HCT116 (cell line): Measurements from ENCODE around the gene FZR1. TPM values are rescaled to one million over a fixed set of nuclear protein-coding genes. Genes with fewer than 3 reads are reported as not detected.

Experiments
- ATAC-seq: fragments of 200-7000 bp; cut with Tn5 transposase; 2 replicates; pipeline ENCODE4 v1.9.1; 2020; ENCODE audit warnings: mild to moderate bottlenecking, moderate library complexity
- BruUV-seq: library from RNA; stranded (reverse); fragments of 400-500 nt; replicated peaks from 2 replicates; lab custom pipeline; 2021; lab: Mats Ljungman, UMichigan
- CTCF ChIA-PET: fragments of 300-600 bp; sonication (Branson Sonifier 250); formaldehyde crosslinking; loops from one replicate; lab custom pipeline; 2021; ENCODE audit warnings: antibody characterized with exemption; lab: Charles Lee
- POLR2A ChIA-PET: fragments of 300-600, 350-600 bp; sonication (Branson Sonifier 250); formaldehyde crosslinking; loops from one replicate; lab custom pipeline; 2021; ENCODE audit warnings: antibody characterized with exemption; lab: Charles Lee
- RAD21 ChIA-PET, 2 experiments: fragments of 300-600 bp; sonication (Branson Sonifier 250); formaldehyde crosslinking; loops; one replicate each; lab custom pipeline; 2023; ENCODE audit warnings: low total read pairs in 2 of 2; ENCODE audit not compliant: uncharacterized antibody in 2 of 2, unreplicated experiment in 2 of 2, low non-redundant PET in 1 of 2; lab: Charles Lee
- DNase-seq: peaks from one replicate; pipeline ENCODE4 v3.0.0-alpha.2; 2010; ENCODE audit warnings: low read depth, low spot score
- H2AFZ ChIP-seq: fragments of 200-600 bp; shearing (Covaris generic), sonication (generic); 2 replicates; pipeline ENCODE4 v1.6.1; 2017; ENCODE audit warnings: low read depth, mixed run types, mixed read lengths, antibody characterized with exemption, low read length; ENCODE audit not compliant: poor library complexity, severe bottlenecking
- H3K27ac ChIP-seq: 2 replicates; pipeline ENCODE4 v1.5.1; 2012; ENCODE audit warnings: low read depth, low read length
- H3K27me3 ChIP-seq: fragments of 200-600 bp; sonication (generic); 2 replicates; pipeline ENCODE4 v1.6.1; 2016; ENCODE audit warnings: mixed run types, low read length, mixed read lengths; ENCODE audit not compliant: insufficient read depth
- H3K36me3 ChIP-seq, 2 experiments: fragments of 200-500 bp in 1 of 2; fragments of 200-600 bp in 1 of 2; sonication (Bioruptor generic) in 1 of 2; sonication (generic) in 1 of 2; 2 replicates each; pipeline versions ENCODE4 v1.5.1 to v1.6.1; 2014 to 2016; ENCODE audit warnings: low read length in 2 of 2, inconsistent platforms in 1 of 2, mixed read lengths in 1 of 2, mixed run types in 1 of 2; ENCODE audit not compliant: insufficient read depth in 2 of 2, control insufficient read depth in 1 of 2
- H3K4me1 ChIP-seq, 2 experiments: fragments of 200-600 bp in 1 of 2; sonication (generic) in 1 of 2; 2 replicates each; pipeline versions ENCODE4 v1.5.1 to v1.6.1; 2012 to 2017; ENCODE audit warnings: low read length in 2 of 2, inconsistent platforms in 1 of 2, mild to moderate bottlenecking in 1 of 2, mixed read lengths in 1 of 2, mixed run types in 1 of 2, moderate library complexity in 1 of 2; ENCODE audit not compliant: insufficient read depth in 2 of 2, control insufficient read depth in 1 of 2
- H3K4me2 ChIP-seq: fragments of 200-600 bp; sonication (generic); 2 replicates; pipeline ENCODE4 v1.6.1; 2017; ENCODE audit warnings: mixed run types, low read length, mixed read lengths
- H3K4me3 ChIP-seq, 2 experiments: fragments of 200-600 bp in 1 of 2; sonication (generic) in 1 of 2; replicated peaks in 1 of 2; 2 replicates each; pipeline ENCODE4 v1.5.1; 2011 to 2016; ENCODE audit warnings: low read length in 2 of 2, control low read depth in 1 of 2, low read depth in 1 of 2, mild to moderate bottlenecking in 1 of 2, mixed read lengths in 1 of 2, mixed run types in 1 of 2
- H3K79me2 ChIP-seq: fragments of 200-600 bp; sonication (generic); 2 replicates; pipeline ENCODE4 v1.6.1; 2017; ENCODE audit warnings: mild to moderate bottlenecking, mixed run types, low read length, moderate library complexity, mixed read lengths; ENCODE audit not compliant: insufficient read depth
- H3K9ac ChIP-seq: fragments of 200-600 bp; sonication (generic); 2 replicates; pipeline ENCODE4 v1.6.1; 2016; ENCODE audit warnings: low read length, mixed read lengths
- H3K9me2 ChIP-seq: fragments of 200-600 bp; sonication (generic), shearing (Covaris generic); 2 replicates; pipeline ENCODE4 v1.6.1; 2017; ENCODE audit warnings: mixed run types, mild to moderate bottlenecking, moderate library complexity; ENCODE audit not compliant: insufficient read depth
- H3K9me3 ChIP-seq, 2 experiments: fragments of 200-500 bp in 1 of 2; fragments of 200-600 bp in 1 of 2; sonication (Bioruptor generic) in 1 of 2; sonication (generic) in 1 of 2; 2 replicates each; pipeline ENCODE4 v1.6.1; 2014 to 2017; ENCODE audit warnings: low read length in 2 of 2, mixed read lengths in 2 of 2, inconsistent platforms in 1 of 2, low read depth in 1 of 2, mild to moderate bottlenecking in 1 of 2, mixed run types in 1 of 2, moderate library complexity in 1 of 2; ENCODE audit not compliant: control insufficient read depth in 1 of 2, insufficient read depth in 1 of 2
- H4K20me1 ChIP-seq: fragments of 200-600 bp; sonication (generic), shearing (Covaris generic); 2 replicates; pipeline ENCODE4 v1.6.1; 2017; ENCODE audit warnings: mixed run types, mild to moderate bottlenecking, moderate library complexity; ENCODE audit not compliant: insufficient read depth
- ATF3 ChIP-seq: IDR thresholded peaks from 2 replicates; pipeline ENCODE4 v1.6.1; 2012
- REST ChIP-seq: IDR thresholded peaks from 2 replicates; pipeline ENCODE4 v1.6.1; 2012; ENCODE audit warnings: low read depth
- SIN3A ChIP-seq: IDR thresholded peaks from 2 replicates; pipeline ENCODE4 v1.6.1; 2012; ENCODE audit warnings: low read depth
- intact Hi-C: fragments of 100-400 bp; cut with micrococcal nuclease; formaldehyde crosslinking; loops from 2 replicates; pipeline ENCODE4 v1.10.0; 2022
- total RNA-seq: library from RNA; stranded (reverse); gene quantifications from one replicate; pipeline ENCODE4 v1.2.1, GENCODE V29; 2021; ENCODE audit not compliant: unreplicated experiment

Gene FZR1
- total RNA-seq, 1 experiment from 2014 or later = 60.3 TPM

- H3K4me2 ChIP-seq = no peak overlapping the region
- POLR2A ChIA-PET = no interaction called here
- no peaks in the 10 kb centered on the region for H3K4me1 ChIP-seq
- CTCF ChIA-PET = no interaction called here
- no peak for ATAC-seq
- no peak overlapping the region for H3K4me3 ChIP-seq
- RAD21 ChIA-PET = no interaction called here
- H3K27ac ChIP-seq = no peak overlapping the region
- BruUV-seq = no TSS peak
- H3K9me2 ChIP-seq = no peaks in the 10 kb centered on the region
- H3K9me3 ChIP-seq = no peaks in the 10 kb centered on the region
- TF ChIP-seq ATF3 = no peak
- H3K36me3 ChIP-seq = peaks cover 11 to 31% of the 10 kb centered on the region in 2 experiments; a peak in 3 of 4 replicates
- H2AFZ ChIP-seq = no peak overlapping the region
- intact Hi-C loops = no loop called here
- no peak overlapping the region for H3K9ac ChIP-seq
- no peaks in the 10 kb centered on the region for H3K27me3 ChIP-seq
- DNase-seq = no peak
- no peaks in the 10 kb centered on the region for H4K20me1 ChIP-seq
- H3K79me2 ChIP-seq = no peaks in the 10 kb centered on the region
Observed at GRCh38 chr19:3532154-3532786, 26.2 kb downstream of the FZR1 start.

- H3K4me1 ChIP-seq = peaks cover 0 to 6% of the 10 kb centered on the region in 2 experiments; a peak in 2 of 4 replicates
- no peaks in the 10 kb centered on the region for H3K79me2 ChIP-seq
- no peak for ATAC-seq
- no peak overlapping the region for H3K4me3 ChIP-seq
- H3K4me2 ChIP-seq = no peak overlapping the region
- no peak for TF ChIP-seq REST
- TF ChIP-seq SIN3A = no peak
- no peak overlapping the region for H2AFZ ChIP-seq
- H4K20me1 ChIP-seq = no peaks in the 10 kb centered on the region
- DNase-seq = no peak
- H3K27me3 ChIP-seq = no peaks in the 10 kb centered on the region
- H3K9me3 ChIP-seq = no peaks in the 10 kb centered on the region
- POLR2A ChIA-PET = no interaction called here
- H3K36me3 ChIP-seq = peaks cover 11 to 27% of the 10 kb centered on the region in 2 experiments; a peak in 3 of 4 replicates
- H3K27ac ChIP-seq = no peak overlapping the region
- CTCF ChIA-PET = no interaction called here
- RAD21 ChIA-PET = no interaction called here
- BruUV-seq = no TSS peak
- intact Hi-C loops = no loop called here
- H3K9me2 ChIP-seq = no peaks in the 10 kb centered on the region
- no peak overlapping the region for H3K9ac ChIP-seq
Observed at GRCh38 chr19:3533033-3533432, 26.9 kb downstream of the FZR1 start.
